ENCODE data around the gene PLPPR3.
A peak's percentile ranks its signal among the peaks of the same experiment; 100 is the strongest.

PLPPR3 gene

GRCh38 chr19:796692-797527 is 24.8 kb downstream of the PLPPR3 start, which contains the start of gene PTBP1:
TSS of gene PTBP1 (plus strand) at chr19:797452. CDS start at chr19:797498, 46 bp downstream.
- peak; percentile 97 for DNase-seq (ENCODE audit: low read depth)

GRCh38 chr19:795691-796581 is 25.8 kb downstream of the PLPPR3 start:
- DNase-seq (ENCODE audit: low read depth) = no peak

GRCh38 chr19:795073-795611 is 26.6 kb downstream of the PLPPR3 start:
- DNase-seq (ENCODE audit: low read depth) = no peak

GRCh38 chr19:793806-794205 is 27.9 kb downstream of the PLPPR3 start:
- DNase-seq (ENCODE audit: low read depth) = no peak

- DNase-seq (ENCODE audit: low read depth) = no peak
Measured at GRCh38 chr19:792306-792885, 29.4 kb downstream of the PLPPR3 start.

- no peak for DNase-seq (ENCODE audit: low read depth)
Measured at GRCh38 chr19:791567-792305, 30.0 kb downstream of the PLPPR3 start.

GRCh38 chr19:791007-791566 is 30.7 kb downstream of the PLPPR3 start:
- DNase-seq (ENCODE audit: low read depth) = no peak

GRCh38 chr19:789701-790060 is 32.1 kb downstream of the PLPPR3 start:
- no peak for DNase-seq (ENCODE audit: low read depth)

- no peak for DNase-seq (ENCODE audit: low read depth)
Measured at GRCh38 chr19:788983-789700, 32.6 kb downstream of the PLPPR3 start.

GRCh38 chr19:788686-788982 is 33.1 kb downstream of the PLPPR3 start:
- no peak for DNase-seq (ENCODE audit: low read depth)

- DNase-seq (ENCODE audit: low read depth) = no peak
Measured at GRCh38 chr19:787536-787935, 34.2 kb downstream of the PLPPR3 start.

GRCh38 chr19:784541-784940 is 37.2 kb downstream of the PLPPR3 start:
- DNase-seq (ENCODE audit: low read depth) = no peak

GRCh38 chr19:782878-783668 is 38.7 kb downstream of the PLPPR3 start:
- no peak for DNase-seq (ENCODE audit: low read depth)

GRCh38 chr19:782185-782877 is 39.4 kb downstream of the PLPPR3 start:
- peak; percentile 70 for DNase-seq (ENCODE audit: low read depth)

- no peak for DNase-seq (ENCODE audit: low read depth)
Measured at GRCh38 chr19:781800-782184, 40.0 kb downstream of the PLPPR3 start.

GRCh38 chr19:780935-781334 is 40.8 kb downstream of the PLPPR3 start:
- DNase-seq (ENCODE audit: low read depth) = no peak

- DNase-seq (ENCODE audit: low read depth) = peak; percentile 95
Measured at GRCh38 chr19:778910-779653, 42.7 kb downstream of the PLPPR3 start.

GRCh38 chr19:776549-776948 is 45.2 kb downstream of the PLPPR3 start:
- DNase-seq (ENCODE audit: low read depth) = no peak
